ENCODE data around the gene HERC6. TPM values are rescaled to one million over a fixed set of nuclear protein-coding genes. Genes with fewer than 3 reads are reported as not detected.

The HERC6 gene
- total RNA-seq, 4 donors from 2014 or later = 4.4 to 7.5 (median 5.1) TPM

DNA sequence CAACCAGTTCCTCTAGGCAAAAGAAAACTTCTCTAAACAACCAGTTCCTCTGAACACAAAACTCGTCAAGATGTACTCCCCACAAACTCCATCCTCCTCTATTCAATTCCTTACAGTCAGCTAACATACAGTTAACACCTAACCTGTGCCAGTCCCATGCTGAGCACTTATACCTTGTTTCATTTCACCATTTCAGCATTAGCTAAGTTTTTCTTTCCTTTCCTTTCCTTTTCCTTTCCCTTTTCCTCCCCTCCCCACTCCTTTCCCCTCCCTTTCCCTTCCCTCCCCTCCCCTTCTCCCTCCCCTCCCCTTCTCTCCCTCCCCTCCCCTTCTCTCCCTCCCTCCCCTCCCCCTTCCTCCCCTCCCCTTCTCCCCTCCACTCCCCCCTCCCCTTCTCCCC, 13.1 kb downstream of the HERC6 start:
- TF ChIP-seq POLR2AphosphoS5 (IDR thresholded peaks at IDR 0.05) (no peak), POLR2A (IDR thresholded peaks at IDR 0.05) (no peak), EP300 (IDR thresholded peaks at IDR 0.05) (no peak)
- TF ChIP-seq, protein P1, sequence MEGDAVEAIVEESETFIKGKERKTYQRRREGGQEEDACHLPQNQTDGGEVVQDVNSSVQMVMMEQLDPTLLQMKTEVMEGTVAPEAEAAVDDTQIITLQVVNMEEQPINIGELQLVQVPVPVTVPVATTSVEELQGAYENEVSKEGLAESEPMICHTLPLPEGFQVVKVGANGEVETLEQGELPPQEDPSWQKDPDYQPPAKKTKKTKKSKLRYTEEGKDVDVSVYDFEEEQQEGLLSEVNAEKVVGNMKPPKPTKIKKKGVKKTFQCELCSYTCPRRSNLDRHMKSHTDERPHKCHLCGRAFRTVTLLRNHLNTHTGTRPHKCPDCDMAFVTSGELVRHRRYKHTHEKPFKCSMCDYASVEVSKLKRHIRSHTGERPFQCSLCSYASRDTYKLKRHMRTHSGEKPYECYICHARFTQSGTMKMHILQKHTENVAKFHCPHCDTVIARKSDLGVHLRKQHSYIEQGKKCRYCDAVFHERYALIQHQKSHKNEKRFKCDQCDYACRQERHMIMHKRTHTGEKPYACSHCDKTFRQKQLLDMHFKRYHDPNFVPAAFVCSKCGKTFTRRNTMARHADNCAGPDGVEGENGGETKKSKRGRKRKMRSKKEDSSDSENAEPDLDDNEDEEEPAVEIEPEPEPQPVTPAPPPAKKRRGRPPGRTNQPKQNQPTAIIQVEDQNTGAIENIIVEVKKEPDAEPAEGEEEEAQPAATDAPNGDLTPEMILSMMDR (IDR thresholded peaks at IDR 0.05) = no peak
- H3K9me3 ChIP-seq = no peaks in the 10 kb centered on the region
- no peaks in the 10 kb centered on the region for H3K27me3 ChIP-seq
- H3K36me3 ChIP-seq = peaks cover 0 to 66% of the 10 kb centered on the region in 2 donors
- 71 to 100% methylated on average over 1 of the region's 1 CpG for WGBS, 2 donors (ENCODE audit: low coverage in 1 of 2)
- no peaks in the 10 kb centered on the region for H3K4me1 ChIP-seq
- H3K4me3 ChIP-seq = no peak overlapping the region
- no peak overlapping the region for H3K27ac ChIP-seq
- no peak for ATAC-seq

DNA sequence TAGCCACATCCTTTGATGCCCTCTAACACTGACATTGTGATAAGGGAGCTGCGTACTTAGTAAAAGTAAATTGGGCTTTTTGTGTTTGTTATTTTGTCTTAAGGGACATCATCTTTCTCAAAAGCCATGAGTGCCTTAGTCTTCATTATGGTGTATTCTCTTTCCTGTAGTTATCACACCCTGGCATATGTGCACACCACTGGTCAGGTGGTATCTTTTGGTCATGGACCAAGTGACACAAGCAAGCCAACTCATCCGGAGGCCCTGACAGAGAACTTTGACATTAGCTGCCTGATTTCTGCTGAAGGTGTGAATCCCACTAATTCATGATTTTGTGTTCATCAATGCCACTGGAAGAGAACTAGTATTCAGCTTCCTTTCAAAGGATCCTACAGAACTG, 18.0 kb downstream of the HERC6 start:
- peaks cover 0 to 79% of the 10 kb centered on the region in 2 donors for H3K36me3 ChIP-seq

DNA sequence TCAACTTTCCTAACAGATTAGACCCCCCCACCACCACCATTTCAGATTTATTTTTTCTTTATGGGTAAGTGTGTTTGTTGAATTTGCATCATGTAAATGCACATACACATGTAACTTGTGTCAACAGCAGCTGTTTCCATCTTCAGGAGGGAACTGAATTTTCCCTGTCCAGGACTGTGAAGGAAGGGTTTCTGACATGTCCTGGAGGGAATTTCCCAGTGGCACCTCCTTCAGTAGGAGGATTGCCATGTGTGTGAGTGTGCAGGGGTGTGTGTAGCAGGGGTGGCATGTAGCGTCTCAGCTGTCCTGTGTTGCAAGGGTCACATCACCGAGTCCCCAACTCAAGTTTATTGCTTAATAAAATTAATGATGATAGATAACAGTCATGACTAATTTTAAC, 19.7 kb downstream of the HERC6 start:
- peaks cover 0 to 80% of the 10 kb centered on the region in 2 donors for H3K36me3 ChIP-seq
- H3K4me3 ChIP-seq = no peak overlapping the region
- no peak for ATAC-seq
- H3K27ac ChIP-seq = no peak overlapping the region
- H3K4me1 ChIP-seq = no peaks in the 10 kb centered on the region
- WGBS, 2 donors (ENCODE audit: low coverage in 1 of 2) = 66 to 100% methylated on average over 1 to 2 of the region's 2 CpGs
- TF ChIP-seq POLR2AphosphoS5 (IDR thresholded peaks at IDR 0.05) (no peak), POLR2A (IDR thresholded peaks at IDR 0.05) (no peak), EP300 (IDR thresholded peaks at IDR 0.05) (no peak)
- TF ChIP-seq, protein P1 (IDR thresholded peaks at IDR 0.05) = no peak
- H3K9me3 ChIP-seq = no peaks in the 10 kb centered on the region
- H3K27me3 ChIP-seq = no peaks in the 10 kb centered on the region

More for the DNA sequence above, 18.0 kb downstream of the HERC6 start:
- Histone ChIP-seq H3K4me1 (no peaks in the 10 kb centered on the region), H3K27me3 (no peaks in the 10 kb centered on the region), H3K4me3 (no peak overlapping the region), H3K9me3 (no peaks in the 10 kb centered on the region), H3K27ac (no peak overlapping the region)
- no peak for ATAC-seq
- WGBS, 2 donors (ENCODE audit: low coverage in 1 of 2) = 87 to 92% methylated on average over 2 of the region's 2 CpGs
- TF ChIP-seq POLR2A (IDR thresholded peaks at IDR 0.05) = no peak
- TF ChIP-seq, protein P1 (IDR thresholded peaks at IDR 0.05) = no peak

DNA sequence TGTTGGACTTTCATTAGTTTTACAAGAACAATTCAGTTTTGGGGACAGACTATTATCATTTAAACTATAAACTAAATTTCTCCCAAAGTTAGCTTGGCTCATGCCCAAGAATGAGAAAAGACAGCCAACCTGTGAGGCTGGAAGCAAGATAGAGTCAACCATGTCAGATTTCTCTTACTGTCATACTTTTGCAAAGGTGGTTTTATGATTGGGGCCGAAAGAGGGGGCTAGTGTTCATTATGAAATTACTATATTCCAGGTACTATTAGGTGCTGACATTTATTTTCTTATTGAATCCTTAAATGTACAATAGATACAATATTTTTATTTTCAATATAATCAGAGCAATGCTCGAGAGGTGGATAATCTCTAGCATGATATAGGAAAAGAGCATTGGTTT, 30.6 kb downstream of the HERC6 start:
- ATAC-seq = no peak
- Histone ChIP-seq H3K36me3 (peaks cover 0 to 83% of the 10 kb centered on the region in 2 donors), H3K4me3 (no peak overlapping the region), H3K27me3 (no peaks in the 10 kb centered on the region), H3K4me1 (no peaks in the 10 kb centered on the region), H3K9me3 (no peaks in the 10 kb centered on the region), H3K27ac (no peak overlapping the region)
- WGBS, 2 donors (ENCODE audit: low coverage in 1 of 2) = 83 to 94% methylated on average over 2 of the region's 2 CpGs
- TF ChIP-seq POLR2A (IDR thresholded peaks at IDR 0.05) (no peak), POLR2AphosphoS5 (IDR thresholded peaks at IDR 0.05) (no peak), EP300 (IDR thresholded peaks at IDR 0.05) (no peak)
- TF ChIP-seq, protein P1 (IDR thresholded peaks at IDR 0.05) = no peak

DNA sequence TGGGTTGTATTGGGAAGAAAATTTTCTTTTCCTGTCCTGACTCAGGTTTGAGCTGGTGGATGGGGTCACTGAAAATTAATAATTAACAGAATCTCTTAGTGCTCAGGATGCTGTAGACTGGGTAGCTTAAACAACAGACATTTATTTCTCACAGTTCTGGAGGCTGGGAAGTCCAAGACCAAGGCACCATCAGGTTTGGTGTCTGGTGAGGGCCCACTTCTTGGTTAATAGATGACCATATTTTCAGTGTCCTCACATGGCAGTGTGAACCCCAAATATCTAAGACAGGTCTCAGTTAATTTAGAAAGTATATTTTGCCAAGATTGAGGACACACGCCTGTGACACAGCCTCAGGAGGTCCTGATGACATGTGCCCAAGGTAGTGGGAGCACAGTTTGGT, 31.1 kb downstream of the HERC6 start:
- no peak for ATAC-seq
- WGBS, 2 donors (ENCODE audit: low coverage in 1 of 2) = 100% methylated on average over 1 of the region's 1 CpG
- H3K27ac ChIP-seq = no peak overlapping the region
- H3K27me3 ChIP-seq = no peaks in the 10 kb centered on the region
- TF ChIP-seq EP300 (IDR thresholded peaks at IDR 0.05) (no peak), POLR2AphosphoS5 (IDR thresholded peaks at IDR 0.05) (no peak), POLR2A (IDR thresholded peaks at IDR 0.05) (no peak)
- TF ChIP-seq, protein P1 (IDR thresholded peaks at IDR 0.05) = no peak
- H3K4me3 ChIP-seq = no peak overlapping the region
- peaks cover 0 to 83% of the 10 kb centered on the region in 2 donors for H3K36me3 ChIP-seq
- no peaks in the 10 kb centered on the region for H3K9me3 ChIP-seq
- no peaks in the 10 kb centered on the region for H3K4me1 ChIP-seq
